ENCODE results near the gene RAC2. TPM values are rescaled to one million over a fixed set of nuclear protein-coding genes. Genes with fewer than 3 reads are reported as not detected.

RAC2 gene
- total RNA-seq: 111 TPM
- long read RNA-seq, transcript RAC2-201 (7 exons, 1,482 nt): major isoform, 62 of 76 reads
- long read RNA-seq, partial matches to known transcripts: 5 of 76 reads
- long read RNA-seq, other reads (novel, unspliced or antisense): 7 of 76 reads

DNA sequence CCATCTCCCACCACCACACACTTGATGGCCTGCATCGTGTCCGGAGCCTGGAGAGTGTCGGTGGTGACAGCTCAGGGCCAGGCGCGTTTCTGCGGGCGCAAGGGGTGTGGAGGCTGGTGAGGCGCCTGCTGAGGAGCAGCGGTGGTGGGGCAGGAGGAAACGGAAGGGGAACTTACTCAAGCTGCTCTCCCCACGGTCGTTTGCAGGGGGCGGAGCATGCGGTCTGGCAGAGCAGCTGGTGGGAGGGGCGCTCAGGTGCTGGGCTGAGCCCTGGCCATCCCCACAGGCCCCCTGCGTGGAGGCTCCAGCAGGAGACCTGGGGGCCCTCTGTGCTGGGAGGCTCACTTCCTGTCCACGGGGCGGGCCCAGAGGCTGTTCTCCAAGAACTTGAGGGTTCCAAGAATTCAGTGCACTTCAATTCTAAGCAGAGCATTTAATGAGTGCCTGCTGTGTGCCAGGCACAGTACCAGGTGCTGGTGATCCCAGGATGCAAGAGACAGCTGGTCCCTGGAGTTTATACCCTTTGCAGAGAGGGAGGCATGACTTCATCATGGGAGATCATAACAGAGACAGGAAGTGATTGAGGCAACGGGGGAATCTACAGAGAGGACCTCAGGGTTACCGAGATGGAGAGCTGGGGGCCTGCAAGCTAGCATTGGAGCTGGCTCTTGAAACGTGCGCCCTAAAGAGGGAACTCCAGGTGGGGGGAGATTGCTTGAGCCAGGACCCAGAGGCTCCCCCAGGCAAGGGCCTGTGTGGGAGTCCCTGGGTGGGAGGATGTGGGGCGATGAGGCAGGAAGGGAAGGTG is at the start of gene RAC2:
Gene RAC2, minus strand, starts transcription at position 156 of the 808 bp plus-strand sequence. Its CDS starts 121 bp downstream, at position 35.
- Histone ChIP-seq H3K9me3 (no peaks in the 10 kb centered on the region), H3K4me1 (peaks cover 25% of the 10 kb centered on the region), H3K36me3 (peaks cover 11% of the 10 kb centered on the region), H3K4me3 (peak within 1 kb of the TSS; percentile 63), H3K27ac (peak within 1 kb of the TSS; percentile 79), H3K27me3 (ENCODE audit: low read depth) (peaks cover 34% of the 10 kb centered on the region)
- DNase-seq (peak; percentile 91), ATAC-seq (peak; percentile 83 to 86)
- TF ChIP-seq, protein P1, sequence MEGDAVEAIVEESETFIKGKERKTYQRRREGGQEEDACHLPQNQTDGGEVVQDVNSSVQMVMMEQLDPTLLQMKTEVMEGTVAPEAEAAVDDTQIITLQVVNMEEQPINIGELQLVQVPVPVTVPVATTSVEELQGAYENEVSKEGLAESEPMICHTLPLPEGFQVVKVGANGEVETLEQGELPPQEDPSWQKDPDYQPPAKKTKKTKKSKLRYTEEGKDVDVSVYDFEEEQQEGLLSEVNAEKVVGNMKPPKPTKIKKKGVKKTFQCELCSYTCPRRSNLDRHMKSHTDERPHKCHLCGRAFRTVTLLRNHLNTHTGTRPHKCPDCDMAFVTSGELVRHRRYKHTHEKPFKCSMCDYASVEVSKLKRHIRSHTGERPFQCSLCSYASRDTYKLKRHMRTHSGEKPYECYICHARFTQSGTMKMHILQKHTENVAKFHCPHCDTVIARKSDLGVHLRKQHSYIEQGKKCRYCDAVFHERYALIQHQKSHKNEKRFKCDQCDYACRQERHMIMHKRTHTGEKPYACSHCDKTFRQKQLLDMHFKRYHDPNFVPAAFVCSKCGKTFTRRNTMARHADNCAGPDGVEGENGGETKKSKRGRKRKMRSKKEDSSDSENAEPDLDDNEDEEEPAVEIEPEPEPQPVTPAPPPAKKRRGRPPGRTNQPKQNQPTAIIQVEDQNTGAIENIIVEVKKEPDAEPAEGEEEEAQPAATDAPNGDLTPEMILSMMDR (IDR thresholded peaks at IDR 0.05): no peak
- intact Hi-C loops (cut with DNase I): no loop called here

DNA sequence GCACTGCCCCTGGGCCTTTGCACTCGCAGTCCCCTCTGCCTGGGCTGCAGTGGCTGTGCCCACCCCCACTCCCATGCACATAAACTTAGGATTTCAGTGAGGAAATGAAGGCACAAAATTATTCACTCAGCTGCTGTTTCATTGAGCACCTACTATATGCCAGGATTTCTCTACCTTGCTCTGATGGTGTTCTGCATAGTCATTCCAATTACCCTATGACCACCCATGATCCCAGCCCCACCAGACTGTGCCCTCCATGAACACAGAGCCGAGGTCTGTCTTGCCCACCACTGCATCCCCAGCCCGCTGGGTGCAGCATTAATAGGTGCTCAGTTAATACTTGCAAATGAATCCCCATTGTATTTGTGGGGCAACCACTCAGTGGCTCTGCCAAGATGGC is 49.1 kb upstream of the RAC2 start:
- intact Hi-C loops (cut with DNase I): no loop called here
- ATAC-seq: no peak

DNA sequence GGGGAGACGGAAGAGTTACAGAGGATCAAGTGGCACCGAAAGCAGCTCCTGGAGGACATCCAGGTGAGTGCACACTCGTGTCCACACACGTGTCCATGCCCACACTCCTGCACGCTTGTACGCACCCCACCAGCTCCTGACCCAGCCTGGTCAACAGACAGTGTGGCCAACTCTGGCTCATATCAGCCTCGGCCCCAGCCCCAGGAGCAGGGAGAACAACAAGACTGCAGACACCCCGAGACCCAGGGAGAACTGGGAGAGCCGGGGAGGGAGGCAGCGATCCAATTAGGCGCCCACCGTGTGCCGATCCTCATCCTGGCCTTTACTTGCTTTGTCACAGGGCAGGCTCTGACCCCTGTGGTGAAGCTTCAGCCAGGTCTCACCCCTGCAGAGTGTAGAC is 48.6 kb upstream of the RAC2 start:
- Histone ChIP-seq H3K27me3 (ENCODE audit: low read depth) (peaks cover 6% of the 10 kb centered on the region), H3K4me1 (peaks cover 8% of the 10 kb centered on the region), H3K4me3 (no peak overlapping the region), H3K27ac (no peak overlapping the region), H3K36me3 (peaks cover 27% of the 10 kb centered on the region), H3K9me3 (no peaks in the 10 kb centered on the region)
- TF ChIP-seq, protein P1 (IDR thresholded peaks at IDR 0.05): no peak
- DNase-seq (no peak), ATAC-seq (no peak)
- intact Hi-C loops (cut with DNase I): no loop called here

More for the DNA sequence above, 49.1 kb upstream of the RAC2 start:
- Histone ChIP-seq H3K9me3 (no peaks in the 10 kb centered on the region), H3K27me3 (ENCODE audit: low read depth) (peaks cover 6% of the 10 kb centered on the region), H3K27ac (no peak overlapping the region), H3K4me3 (no peak overlapping the region), H3K36me3 (peaks cover 26% of the 10 kb centered on the region), H3K4me1 (peaks cover 8% of the 10 kb centered on the region)
- TF ChIP-seq, protein P1 (IDR thresholded peaks at IDR 0.05): no peak
- DNase-seq: no peak

DNA sequence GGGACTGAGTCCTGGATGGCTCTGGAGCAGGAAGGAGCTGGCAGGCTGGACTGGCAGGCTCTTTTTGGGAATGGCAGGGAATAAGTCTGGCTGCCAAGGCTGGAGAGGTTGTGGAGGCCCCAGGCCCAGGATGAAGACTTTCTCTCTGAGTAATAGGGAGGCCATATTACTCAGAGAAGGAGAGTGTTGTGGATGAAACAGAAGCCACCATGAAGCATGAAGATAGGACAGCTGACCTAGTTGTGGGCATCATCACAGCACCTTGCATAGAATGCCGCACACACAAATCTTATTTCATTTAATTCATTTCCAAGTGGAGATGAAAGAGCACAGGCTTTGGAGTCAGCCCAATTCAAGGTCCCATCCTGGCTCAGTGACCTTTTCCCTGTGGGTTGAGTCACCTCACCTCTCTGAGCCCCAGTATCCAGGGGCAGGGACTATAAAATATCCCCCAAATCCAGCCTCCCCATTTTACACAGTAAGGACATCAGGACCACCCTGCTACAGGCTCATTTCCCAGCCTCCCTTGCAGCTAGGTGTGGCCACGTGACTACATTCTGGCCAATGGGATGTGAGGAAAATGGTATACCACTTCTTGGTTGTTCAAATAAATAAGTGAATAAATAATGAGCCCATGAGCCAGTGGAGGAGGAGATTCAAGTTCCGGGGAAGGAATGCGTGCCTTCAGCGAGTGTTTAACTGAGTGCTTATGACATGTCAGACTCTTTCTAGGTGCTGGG is 47.7 kb upstream of the RAC2 start:
- no peaks in the 10 kb centered on the region for H3K4me1 ChIP-seq
- peaks cover 6% of the 10 kb centered on the region for H3K27me3 ChIP-seq (ENCODE audit: low read depth)
- no peaks in the 10 kb centered on the region for H3K9me3 ChIP-seq
- DNase-seq (no peak), ATAC-seq (no peak)
- TF ChIP-seq, protein P1 (IDR thresholded peaks at IDR 0.05): no peak
- intact Hi-C loops (cut with DNase I): no loop called here
- no peak overlapping the region for H3K4me3 ChIP-seq
- peaks cover 21% of the 10 kb centered on the region for H3K36me3 ChIP-seq
- H3K27ac ChIP-seq: no peak overlapping the region

DNA sequence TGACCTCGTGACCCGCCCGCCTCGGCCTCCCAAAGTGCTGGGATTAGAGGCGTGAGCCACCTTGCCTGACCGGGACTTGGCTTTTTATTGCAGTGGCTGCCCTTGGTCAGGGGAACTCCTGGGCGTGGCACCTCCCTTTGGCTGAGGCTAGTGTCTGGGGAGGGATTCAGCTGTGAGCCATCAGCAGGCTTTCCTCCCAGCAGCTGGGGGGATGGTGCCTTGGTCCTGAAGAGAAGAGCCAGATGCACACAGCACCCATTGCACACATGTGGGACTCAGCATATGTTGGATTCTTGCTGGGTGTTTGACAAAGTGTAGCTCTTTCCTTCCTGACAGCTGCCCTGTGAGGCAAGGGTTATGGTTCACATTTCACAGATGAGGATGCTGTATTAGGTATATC is 46.7 kb upstream of the RAC2 start:
- DNase-seq (no peak), ATAC-seq (no peak)
- peaks cover 8% of the 10 kb centered on the region for H3K4me1 ChIP-seq
- peaks cover 6% of the 10 kb centered on the region for H3K27me3 ChIP-seq (ENCODE audit: low read depth)
- no peaks in the 10 kb centered on the region for H3K9me3 ChIP-seq
- H3K4me3 ChIP-seq: no peak overlapping the region
- no peak overlapping the region for H3K27ac ChIP-seq
- TF ChIP-seq, protein P1 (IDR thresholded peaks at IDR 0.05): no peak
- peaks cover 12% of the 10 kb centered on the region for H3K36me3 ChIP-seq
- intact Hi-C loops (cut with DNase I): no loop called here
